ENCODE data around the gene C1orf74.

- no peak for TF ChIP-seq CTCF (IDR thresholded peaks at IDR 0.05; ENCODE audit: extremely low read depth in 1 of 2, insufficient read depth in 1 of 2, low read depth in 1 of 2, low read length in 2 of 2)
- TF ChIP-seq EZH2 (IDR thresholded peaks at IDR 0.05; ENCODE audit: borderline replicate concordance, low read depth, low read length, severe bottlenecking), result no peak
- TF ChIP-seq POLR2A (IDR thresholded peaks at IDR 0.05; ENCODE audit: low read depth, low read length), result no peak
- TF ChIP-seq POLR2AphosphoS5 (IDR thresholded peaks at IDR 0.05; ENCODE audit: insufficient read depth, low read depth, low read length), result no peak
- TF ChIP-seq MAX (IDR thresholded peaks at IDR 0.05; ENCODE audit: insufficient read depth, insufficient read length), result no peak
- TF ChIP-seq FOS (IDR thresholded peaks at IDR 0.05; ENCODE audit: borderline replicate concordance, insufficient read depth, low read length), result no peak
- no peak for TF ChIP-seq MYC (IDR thresholded peaks at IDR 0.05; ENCODE audit: low read depth, low read length)
- TF ChIP-seq GATA2 (IDR thresholded peaks at IDR 0.05; ENCODE audit: insufficient read depth, insufficient read length, low read depth, low read length), result no peak
- TF ChIP-seq JUN (IDR thresholded peaks at IDR 0.05; ENCODE audit: borderline replicate concordance, insufficient read depth, insufficient read length, low read depth), result no peak
Measured at GRCh38 chr1:209758400-209758799, 26.0 kb downstream of the C1orf74 start.
